H1 (cell line): Measurements from ENCODE around the gene DUSP2. TPM values are rescaled to one million over a fixed set of nuclear protein-coding genes. Genes with fewer than 3 reads are reported as not detected.

ENCODE experiments used
- CTCF ChIA-PET: fragments of 300-600 bp; sonication (Branson Sonifier 250); formaldehyde crosslinking; loops from one replicate; lab custom pipeline; 2021; ENCODE audit not compliant: partially characterized antibody; lab: Charles Lee
- POLR2A ChIA-PET: fragments of 300-600 bp; sonication (Branson Sonifier 250); formaldehyde crosslinking; loops from one replicate; lab custom pipeline; 2021; ENCODE audit warnings: inconsistent platforms; ENCODE audit not compliant: partially characterized antibody; lab: Charles Lee
- DNase-seq, 2 experiments: peaks; one replicate each; pipeline versions ENCODE4 v3.0.0 to v3.0.0-alpha.2; 2010 to 2022; ENCODE audit warnings: low spot score in 2 of 2, low read depth in 1 of 2, mixed read lengths in 1 of 2
- FAIRE-seq: peaks from 2 replicates; lab custom pipeline; 2011; peaks lifted over from hg19 to GRCh38; lab: Jason Lieb, UNC
- H2AFZ ChIP-seq: 2 replicates; pipeline ENCODE4 v1.8.1; 2012; ENCODE audit warnings: low read length, inconsistent platforms
- H2AK5ac ChIP-seq: 2 replicates; pipeline ENCODE4 v1.6.1; 2013; ENCODE audit warnings: low read depth, low read length
- H2BK120ac ChIP-seq: replicated peaks from 2 replicates; pipeline ENCODE3; 2013; ENCODE audit warnings: low read depth, low read length, inconsistent platforms
- H2BK12ac ChIP-seq: 2 replicates; pipeline ENCODE4 v1.6.1; 2013; ENCODE audit warnings: low read depth, low read length
- H2BK15ac ChIP-seq: 2 replicates; pipeline ENCODE4 v1.6.1; 2013; ENCODE audit warnings: low read length
- H2BK20ac ChIP-seq: 2 replicates; pipeline ENCODE4 v1.6.1; 2013; ENCODE audit warnings: low read length
- H2BK5ac ChIP-seq: 2 replicates; pipeline ENCODE4 v1.6.1; 2013; ENCODE audit warnings: low read depth, low read length
- H3K14ac ChIP-seq: 2 replicates; pipeline ENCODE4 v1.6.1; 2013; ENCODE audit warnings: inconsistent platforms; ENCODE audit not compliant: insufficient read length
- H3K18ac ChIP-seq: 2 replicates; pipeline ENCODE4 v1.6.1; 2013; ENCODE audit warnings: low read length; ENCODE audit errors: extremely low read depth
- H3K23ac ChIP-seq: 2 replicates; pipeline ENCODE4 v1.6.1; 2013; ENCODE audit warnings: inconsistent platforms; ENCODE audit not compliant: insufficient read length
- H3K23me2 ChIP-seq: 2 replicates; pipeline ENCODE4 v1.6.1; 2013; ENCODE audit warnings: low read depth, low read length
- H3K27ac ChIP-seq: 2 replicates; pipeline ENCODE4 v1.6.1; 2011; ENCODE audit warnings: low read depth, low read length, inconsistent platforms
- H3K27me3 ChIP-seq, 4 experiments: replicated peaks in 1 of 4; 1 replicate in 1 of 4; 2 replicates in 3 of 4; pipeline versions ENCODE4 v1.6.1 to v1.8.1; 2011 to 2013; ENCODE audit warnings: low read length in 3 of 4, mild to moderate bottlenecking in 3 of 4, inconsistent platforms in 2 of 4, mixed read lengths in 2 of 4, moderate library complexity in 1 of 4; ENCODE audit not compliant: control insufficient read depth in 3 of 4, insufficient read depth in 3 of 4; ENCODE audit errors: extremely low read depth in 1 of 4
- H3K36me3 ChIP-seq, 4 experiments: 2 replicates each; pipeline versions ENCODE4 v1.6.1 to v1.8.1; 2011 to 2013; ENCODE audit warnings: mild to moderate bottlenecking in 4 of 4, low read length in 3 of 4, moderate library complexity in 2 of 4, control low read depth in 1 of 4, inconsistent platforms in 1 of 4; ENCODE audit not compliant: insufficient read depth in 4 of 4, control insufficient read depth in 2 of 4
- H3K4ac ChIP-seq: replicated peaks from 2 replicates; pipeline ENCODE3; 2013; ENCODE audit warnings: low read length, low read depth, mixed read lengths, inconsistent platforms; ENCODE audit not compliant: insufficient read length
- H3K4me1 ChIP-seq, 4 experiments: replicated peaks in 1 of 4; 1 replicate in 1 of 4; 2 replicates in 3 of 4; pipeline versions ENCODE4 v1.6.1 to v1.8.1; 2011 to 2013; ENCODE audit warnings: low read length in 3 of 4, inconsistent platforms in 2 of 4, mixed read lengths in 1 of 4; ENCODE audit not compliant: insufficient read depth in 4 of 4, control insufficient read depth in 3 of 4
- H3K4me2 ChIP-seq, 2 experiments: 2 replicates each; pipeline versions ENCODE4 v1.6.1 to v1.8.1; 2011 to 2013; ENCODE audit warnings: low read depth in 2 of 2, low read length in 2 of 2, control low read depth in 1 of 2, inconsistent platforms in 1 of 2, mild to moderate bottlenecking in 1 of 2; ENCODE audit not compliant: insufficient read depth in 1 of 2
- H3K4me3 ChIP-seq, 4 experiments: fragments of 200-600, 300-600 bp in 1 of 4; sonication (generic), shearing (Covaris generic), sonication (Bioruptor Twin) in 1 of 4; 2 replicates each; pipeline versions ENCODE4 v1.5.1 to v1.8.1; 2011 to 2016; ENCODE audit warnings: low read length in 4 of 4, low read depth in 3 of 4, control low read depth in 2 of 4, inconsistent platforms in 2 of 4, mild to moderate bottlenecking in 2 of 4, mixed read lengths in 1 of 4, moderate library complexity in 1 of 4; ENCODE audit not compliant: insufficient read depth in 2 of 4; ENCODE audit errors: extremely low read depth in 1 of 4
- H3K56ac ChIP-seq: replicated peaks from 2 replicates; pipeline ENCODE3; 2013; ENCODE audit warnings: low read depth, mild to moderate bottlenecking, mixed read lengths, low read length, inconsistent platforms; ENCODE audit not compliant: insufficient read length
- H3K79me1 ChIP-seq: 2 replicates; pipeline ENCODE4 v1.6.1; 2013; ENCODE audit warnings: low read depth, low read length, control low read depth
- H3K79me2 ChIP-seq, 2 experiments: 2 replicates each; pipeline versions ENCODE4 v1.6.1 to v1.8.1; 2012 to 2013; ENCODE audit warnings: low read length in 2 of 2, mild to moderate bottlenecking in 2 of 2, inconsistent platforms in 1 of 2; ENCODE audit not compliant: insufficient read depth in 2 of 2, control insufficient read depth in 1 of 2
- H3K9ac ChIP-seq, 4 experiments: replicated peaks in 1 of 4; 1 replicate in 1 of 4; 2 replicates in 3 of 4; pipeline versions ENCODE4 v1.6.1 to v1.8.1; 2011 to 2013; ENCODE audit warnings: low read depth in 3 of 4, low read length in 3 of 4, control low read depth in 2 of 4, mild to moderate bottlenecking in 2 of 4, moderate library complexity in 2 of 4, inconsistent platforms in 1 of 4; ENCODE audit errors: extremely low read depth in 1 of 4
- H3K9me3 ChIP-seq, 2 experiments: 2 replicates each; pipeline versions ENCODE4 v1.6.1 to v1.8.1; 2012 to 2013; ENCODE audit warnings: mild to moderate bottlenecking in 2 of 2, moderate library complexity in 2 of 2, control low read depth in 1 of 2, inconsistent platforms in 1 of 2, low read depth in 1 of 2, low read length in 1 of 2, mixed read lengths in 1 of 2; ENCODE audit not compliant: insufficient read depth in 2 of 2
- H4K20me1 ChIP-seq, 2 experiments: replicated peaks in 1 of 2; 2 replicates each; pipeline versions ENCODE3 to v1.8.1; 2011 to 2013; ENCODE audit warnings: inconsistent platforms in 2 of 2, low read length in 2 of 2, mild to moderate bottlenecking in 1 of 2; ENCODE audit not compliant: insufficient read depth in 2 of 2, control insufficient read depth in 1 of 2
- H4K5ac ChIP-seq: 2 replicates; pipeline ENCODE4 v1.6.1; 2013; ENCODE audit warnings: low read length, low read depth, mixed read lengths, inconsistent platforms; ENCODE audit not compliant: insufficient read length
- H4K8ac ChIP-seq: 2 replicates; pipeline ENCODE4 v1.8.0; 2013; ENCODE audit warnings: mild to moderate bottlenecking, moderate library complexity, low read length, inconsistent platforms; ENCODE audit not compliant: insufficient read depth; ENCODE audit errors: extremely low read depth
- H4K91ac ChIP-seq: replicated peaks from 2 replicates; pipeline ENCODE3; 2013; ENCODE audit warnings: low read length, mixed read lengths, inconsistent platforms; ENCODE audit not compliant: insufficient read length
- GABPA ChIP-seq: IDR thresholded peaks from 2 replicates; pipeline ENCODE4 v1.6.1; 2011; ENCODE audit warnings: mild to moderate bottlenecking, low read length, moderate library complexity, borderline replicate concordance; ENCODE audit not compliant: insufficient read depth
- KDM1A ChIP-seq: fragments of 200-600, 300-600 bp; sonication (generic); IDR thresholded peaks from 2 replicates; pipeline ENCODE4 v1.7.1; 2016; ENCODE audit warnings: mild to moderate bottlenecking, low read length, borderline replicate concordance
- SP2 ChIP-seq: IDR thresholded peaks from 2 replicates; pipeline ENCODE4 v1.6.1; 2012; ENCODE audit warnings: mild to moderate bottlenecking, low read length, inconsistent platforms
- WGBS, 2 experiments: shearing (Covaris generic) in 1 of 2; methylation state at CpG; one replicate each; pipeline versions ENCODE4 v1.1.6 to v1.1.7; 2013 to 2015; ENCODE audit warnings: low lambda C conversion rate in 2 of 2, mixed read lengths in 2 of 2, inconsistent platforms in 1 of 2, low coverage in 1 of 2, missing lambda C conversion rate in 1 of 2; ENCODE audit not compliant: insufficient replicate concordance in 2 of 2, insufficient coverage in 1 of 2, insufficient read length in 1 of 2; ENCODE audit errors: extremely low coverage in 1 of 2, missing lambda C conversion rate in 1 of 2; 5-methylcytosine and 5-hydroxymethylcytosine counted together
- polyA plus RNA-seq, 7 experiments: library from polyadenylated mRNA; depleted of rRNA in 3 of 7; stranded (reverse) in 5 of 7; unstranded in 2 of 7; fragments of >200 nt in 5 of 7; fragments of 200-250 nt in 2 of 7; gene quantifications; 1 replicate in 5 of 7; 2 replicates in 1 of 7; 4 replicates in 1 of 7; pipeline versions ENCODE4 v1.2.1 to v1.2.3, GENCODE V29; 2011 to 2013; ENCODE audit warnings: missing spikeins in 2 of 7, mixed read lengths in 2 of 7
- total RNA-seq: library from RNA; stranded (reverse); fragmentation: NEBNext Ultra II Directional; extraction: Animal tissue kit (Norgen Biotek cat#: 25700); gene quantifications from 2 replicates; pipeline ENCODE4 v1.2.1, GENCODE V29; 2021

The DUSP2 gene
- total and polyA plus RNA-seq, 2 of the 8 experiments (the other 6 are each of a cell fraction or from before 2014, with no cell fraction given): 10.1 to 10.4 TPM

- ChIA-PET POLR2A (interaction anchor here (0.6 to 2.3 kb wide), 2 partner anchors 11 to 108 kb away, joined by 3 to 6 read pairs; partner anchors contain the start of gene ADRA2B), CTCF (interaction anchor here (0.9 to 7.2 kb wide), 4 partner anchors 10 to 20 kb away, joined by 3 to 61 read pairs (median 3); partner anchors contain the start of gene ADRA2B)
- no peak overlapping the region for H3K4ac ChIP-seq
- H3K23ac ChIP-seq: no peak overlapping the region
- WGBS, 2 experiments: 85% methylated on average over 3 of the region's 3 CpGs; no CpG with 5 or more reads in 1 of the 2 experiments
- H2AFZ ChIP-seq: no peak overlapping the region
- H4K91ac ChIP-seq: no peak overlapping the region
- no peak overlapping the region for H3K4me2 ChIP-seq
- H3K56ac ChIP-seq: no peak overlapping the region
- H3K9ac ChIP-seq: no peak overlapping the region
- no peak overlapping the region for H3K4me3 ChIP-seq
- 0 out of 2 replicates have a peak overlapping the region, but pooled peaks have one; percentile 28 for H2AK5ac ChIP-seq
- H3K79me1 ChIP-seq: no peaks in the 10 kb centered on the region
- H3K27ac ChIP-seq: no peak overlapping the region
- peaks cover 4 to 11% of the 10 kb centered on the region in 2 experiments for H3K9me3 ChIP-seq
- H4K8ac ChIP-seq: no peak overlapping the region
- no peak overlapping the region for H3K14ac ChIP-seq
- H3K18ac ChIP-seq: no peak overlapping the region
- no peaks in the 10 kb centered on the region for H3K27me3 ChIP-seq
- peak overlapping the region; percentile 61; the same call in 1 of the 2 replicates for H2BK15ac ChIP-seq
- TF ChIP-seq KDM1A: no peak
- TF ChIP-seq GABPA: no peak
- TF ChIP-seq SP2: no peak
- H2BK5ac ChIP-seq: no peak overlapping the region
- peaks cover 0 to 25% (median 16%) of the 10 kb centered on the region in 4 experiments; a peak in 6 of 7 replicates for H3K4me1 ChIP-seq
- H3K79me2 ChIP-seq: no peaks in the 10 kb centered on the region
- no peaks in the 10 kb centered on the region for H4K20me1 ChIP-seq
- H2BK12ac ChIP-seq: no peak overlapping the region
- FAIRE-seq (no peak), DNase-seq (peak in 1 of 2 experiments; percentile 30)
- no peak overlapping the region for H2BK20ac ChIP-seq
- H3K36me3 ChIP-seq: no peaks in the 10 kb centered on the region
- H4K5ac ChIP-seq: no peak overlapping the region
- peaks cover 2% of the 10 kb centered on the region; the same call in 1 of the 2 replicates for H3K23me2 ChIP-seq
- no peak overlapping the region for H2BK120ac ChIP-seq
Observed at GRCh38 chr2:96105152-96105915, 39.9 kb downstream of the DUSP2 start.
